Small intestine (tissue), 7 donors: ENCODE measurements around the gene VPS8. TPM values are rescaled to one million over a fixed set of nuclear protein-coding genes. Genes with fewer than 3 reads are reported as not detected.
"Not testable (repeated sequence)": the region's sequence is repeated elsewhere in the genome, so short reads cannot be mapped to it uniquely, and the experiment has no call there.

Source experiments
- DNase-seq, 2 donors: peaks; one replicate each; pipeline versions ENCODE4 v3.0.0 to v3.0.0-alpha.2; 2013
- FAIRE-seq: peaks from 2 replicates; lab custom pipeline; 2012; peaks lifted over from hg19 to GRCh38; lab: Jason Lieb, UNC
- H3K27ac ChIP-seq, 3 donors: one replicate each; pipeline ENCODE4 v1.5.1; 2013; ENCODE audit warnings: low read length in 2 of 3, mild to moderate bottlenecking in 2 of 3, control low read depth in 1 of 3, inconsistent platforms in 1 of 3, low read depth in 1 of 3, moderate library complexity in 1 of 3
- H3K27me3 ChIP-seq, 3 donors: one replicate each; pipeline ENCODE4 v1.6.1; 2013; ENCODE audit warnings: low read length in 3 of 3, inconsistent platforms in 1 of 3; ENCODE audit not compliant: control insufficient read depth in 3 of 3, insufficient read depth in 3 of 3
- H3K36me3 ChIP-seq, 3 donors: one replicate each; pipeline ENCODE4 v1.6.1; 2013; ENCODE audit warnings: low read length in 3 of 3, inconsistent platforms in 1 of 3, low read depth in 1 of 3, mild to moderate bottlenecking in 1 of 3, moderate library complexity in 1 of 3; ENCODE audit not compliant: control insufficient read depth in 3 of 3, insufficient read depth in 2 of 3
- H3K4me1 ChIP-seq, 3 donors: one replicate each; pipeline ENCODE4 v1.6.1; 2013; ENCODE audit warnings: low read length in 2 of 3, inconsistent platforms in 1 of 3, low read depth in 1 of 3, mild to moderate bottlenecking in 1 of 3, moderate library complexity in 1 of 3; ENCODE audit not compliant: control insufficient read depth in 3 of 3, insufficient read depth in 2 of 3
- H3K4me3 ChIP-seq, 3 donors: one replicate each; pipeline ENCODE4 v1.5.1; 2013; ENCODE audit warnings: low read length in 3 of 3, control low read depth in 1 of 3, inconsistent platforms in 1 of 3, low read depth in 1 of 3, mild to moderate bottlenecking in 1 of 3, moderate library complexity in 1 of 3
- H3K9me3 ChIP-seq, 2 donors: one replicate each; pipeline ENCODE4 v1.6.1; 2013; ENCODE audit warnings: low read depth in 1 of 2, low read length in 1 of 2; ENCODE audit not compliant: control insufficient read depth in 2 of 2, insufficient read depth in 1 of 2
- WGBS, 3 donors: extraction: QIAGEN DNeasy Blood & Tissue Kit; methylation state at CpG; one replicate each; pipeline ENCODE4 v1.1.7; 2013; 5-methylcytosine and 5-hydroxymethylcytosine counted together
- polyA plus RNA-seq, 4 donors: library from polyadenylated mRNA; stranded (reverse) in 3 of 4; unstranded in 1 of 4; fragments of 200-250 nt in 3 of 4; fragments of 120-200 nt in 1 of 4; gene quantifications; one replicate each; pipeline versions ENCODE4 v1.2.1 to v1.2.3, GENCODE V29; 2013
- donor health status: healthy with polysubstance abuse.
- donor health status: control.
- donor health status: control.
- donor health status: Bipolar disorder and iron deficiency.
- donor health status: healthy.

VPS8 gene
- polyA plus RNA-seq, 4 donors = 7.8 to 32.5 (median 9.2) TPM

DNA sequence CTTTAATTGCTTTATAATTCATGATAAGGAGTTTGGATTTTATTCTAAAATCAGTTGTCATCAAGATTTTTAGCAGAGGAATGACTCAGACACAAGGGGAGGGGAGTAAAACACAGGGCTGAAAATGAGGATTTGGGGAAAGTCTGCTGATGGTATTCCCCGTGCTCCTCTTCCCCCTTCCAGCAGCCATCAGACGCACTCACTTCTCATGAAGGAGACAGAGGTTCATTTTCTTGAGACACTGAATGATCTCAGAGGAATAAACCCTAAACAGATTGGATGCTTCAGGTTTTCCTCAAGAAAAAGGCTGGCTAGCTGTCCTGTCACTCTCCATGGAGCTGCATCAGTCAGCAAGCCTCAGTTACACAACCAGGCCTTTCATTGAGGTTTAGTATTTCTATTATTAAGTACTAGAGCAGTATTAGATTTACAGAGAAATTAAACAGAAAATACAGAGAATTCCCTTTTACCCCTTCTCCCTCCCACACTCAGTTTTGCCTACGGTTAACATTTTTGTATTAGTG is 174.5 kb downstream of the VPS8 start:
- FAIRE-seq = no peak
- 87 to 95% (median 94%) methylated on average over 3 of the region's 3 CpGs for WGBS, 3 donors

DNA sequence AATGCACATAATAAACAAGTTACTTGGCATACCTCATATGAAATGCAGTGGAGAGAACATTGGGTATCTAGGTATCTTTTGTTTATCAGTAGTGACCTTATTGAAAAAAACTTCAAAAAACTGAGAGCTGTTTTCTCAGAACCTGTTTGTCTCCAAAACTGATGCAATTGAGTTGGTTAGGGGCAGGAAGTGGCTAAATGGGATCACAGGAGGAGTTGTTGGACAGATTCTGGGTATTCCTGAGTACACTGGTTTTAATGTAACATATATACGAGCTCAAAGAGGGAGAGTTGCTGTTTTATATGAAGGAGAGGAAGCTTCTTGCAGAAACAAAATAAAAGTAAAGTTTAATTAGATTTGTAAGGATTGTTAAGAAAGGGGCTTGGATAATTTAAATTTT is 181.4 kb downstream of the VPS8 start:
- WGBS, 3 donors = 97 to 100% (median 98%) methylated on average over 1 of the region's 1 CpG
- Histone ChIP-seq H3K36me3 (peaks cover 2 to 18% (median 15%) of the 10 kb centered on the region in 3 donors), H3K27me3 (no peaks in the 10 kb centered on the region), H3K4me1 (no peaks in the 10 kb centered on the region), H3K27ac (no peak overlapping the region), H3K9me3 (no peaks in the 10 kb centered on the region), H3K4me3 (no peak overlapping the region)
- DNase-seq = no peak
- no peak for FAIRE-seq

More for the DNA sequence above, 174.5 kb downstream of the VPS8 start:
- no peak overlapping the region for H3K27ac ChIP-seq
- DNase-seq = no peak
- H3K4me1 ChIP-seq = no peaks in the 10 kb centered on the region
- no peak overlapping the region for H3K4me3 ChIP-seq
- no peaks in the 10 kb centered on the region for H3K27me3 ChIP-seq
- no peaks in the 10 kb centered on the region for H3K9me3 ChIP-seq
- H3K36me3 ChIP-seq = peaks cover 0 to 14% (median 0%) of the 10 kb centered on the region in 3 donors

DNA sequence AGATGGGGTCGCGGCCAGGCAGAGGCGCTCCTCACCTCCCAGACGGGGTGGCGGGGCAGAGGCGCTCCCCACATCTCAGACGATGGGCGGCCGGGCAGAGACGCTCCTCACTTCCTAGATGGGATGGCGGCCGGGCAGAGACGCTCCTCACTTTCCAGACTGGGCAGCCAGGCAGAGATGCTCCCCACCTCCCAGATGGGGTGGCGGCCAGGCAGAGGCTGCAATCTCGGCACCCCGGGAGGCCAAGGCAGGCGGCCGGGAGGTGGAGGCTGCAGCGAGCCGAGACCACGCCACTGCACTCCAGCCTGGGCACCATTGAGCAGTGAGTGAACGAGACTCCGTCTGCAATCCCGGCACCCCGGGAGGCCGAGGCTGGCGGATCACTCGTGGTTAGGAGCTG is 191.9 kb downstream of the VPS8 start:
- not testable (repeated sequence) for DNase-seq, H3K4me1 ChIP-seq, H3K4me3 ChIP-seq, FAIRE-seq, H3K27ac ChIP-seq, H3K27me3 ChIP-seq, H3K9me3 ChIP-seq
- 96 to 100% (median 96%) methylated on average over 8 to 28 of the region's 28 CpGs for WGBS, 3 donors
- H3K36me3 ChIP-seq = peaks cover 2 to 11% (median 7%) of the 10 kb centered on the region in 3 donors

DNA sequence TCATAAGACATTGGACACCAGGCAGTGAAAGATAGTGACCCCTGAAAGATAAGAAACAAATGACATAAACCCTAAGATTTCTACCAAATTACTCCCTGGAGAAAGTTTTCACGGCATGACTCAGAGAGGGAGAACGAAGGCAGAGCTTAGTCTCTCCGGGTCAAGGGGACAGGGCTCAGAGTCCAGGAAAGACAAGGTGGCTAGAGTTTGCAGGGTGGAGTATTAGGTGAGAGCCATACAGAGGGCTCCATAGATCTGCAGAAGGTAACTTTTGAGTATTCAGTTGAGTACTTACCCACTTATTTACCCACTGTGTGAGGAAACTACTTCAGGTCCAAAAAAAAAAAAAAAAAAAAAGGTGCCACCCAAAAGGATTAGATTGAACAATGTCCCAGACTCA is 197.7 kb downstream of the VPS8 start:
- no peaks in the 10 kb centered on the region for H3K4me1 ChIP-seq
- 79 to 94% (median 94%) methylated on average over 3 of the region's 3 CpGs for WGBS, 3 donors
- no peak overlapping the region for H3K4me3 ChIP-seq
- no peaks in the 10 kb centered on the region for H3K27me3 ChIP-seq
- DNase-seq = peak in 1 of 2 donors; percentile 36
- no peak overlapping the region for H3K27ac ChIP-seq
- FAIRE-seq = no peak
- peaks cover 0 to 16% of the 10 kb centered on the region in 2 donors for H3K9me3 ChIP-seq
- peaks cover 0 to 14% (median 0%) of the 10 kb centered on the region in 3 donors for H3K36me3 ChIP-seq

DNA sequence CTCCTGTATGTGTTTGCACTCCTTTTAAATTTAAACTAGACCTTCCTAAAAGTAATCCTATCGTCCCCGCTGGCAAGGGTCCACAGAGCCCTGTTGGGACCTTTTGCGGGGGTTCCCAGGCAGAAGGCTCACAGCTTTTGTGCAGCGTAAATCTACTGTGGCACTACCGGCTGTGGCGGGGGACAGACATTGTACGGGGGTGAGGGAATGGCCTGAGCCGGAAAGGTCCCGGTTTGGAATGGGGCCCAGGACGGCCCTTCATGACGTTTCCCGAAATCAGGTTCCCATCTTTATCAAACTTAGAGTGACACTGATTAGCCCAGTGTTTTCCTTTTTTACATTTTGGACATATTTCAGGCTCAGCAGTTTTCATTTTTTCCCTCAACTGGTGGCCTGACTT is 205.6 kb downstream of the VPS8 start:
- 82 to 97% (median 92%) methylated on average over 12 of the region's 12 CpGs for WGBS, 3 donors
- not testable (repeated sequence) for H3K27me3 ChIP-seq

DNA sequence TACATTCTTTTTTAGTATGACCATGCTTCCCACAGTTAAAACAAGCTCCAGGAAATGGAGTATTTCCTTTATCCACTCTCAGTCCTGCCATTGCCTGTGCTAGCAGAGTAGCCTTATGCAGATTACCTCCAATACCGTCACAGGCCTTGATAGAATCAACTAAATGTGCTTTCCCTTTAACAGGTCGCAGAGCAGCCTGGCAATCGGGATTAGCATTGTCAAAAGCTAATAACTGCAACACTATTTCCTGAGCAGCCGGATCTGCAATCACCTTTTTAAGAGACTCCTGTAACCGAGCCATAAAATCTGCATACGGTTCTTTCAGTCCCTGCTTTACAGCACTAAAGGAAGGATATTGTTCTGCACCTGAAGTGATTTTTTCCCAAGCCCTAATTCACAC is 206.0 kb downstream of the VPS8 start:
- DNase-seq, FAIRE-seq, H3K4me3 ChIP-seq, H3K27ac ChIP-seq, H3K27me3 ChIP-seq, H3K4me1 ChIP-seq: not testable (repeated sequence)
- H3K36me3 ChIP-seq = peaks cover 0 to 20% (median 5%) of the 10 kb centered on the region in 3 donors
- WGBS, 3 donors = 83 to 93% (median 92%) methylated on average over 6 of the region's 6 CpGs
- H3K9me3 ChIP-seq = peaks cover 0 to 23% of the 10 kb centered on the region in 2 donors

More for the DNA sequence above, 205.6 kb downstream of the VPS8 start:
- Histone ChIP-seq H3K36me3 (peaks cover 0 to 21% (median 5%) of the 10 kb centered on the region in 3 donors), H3K9me3 (peaks cover 0 to 23% of the 10 kb centered on the region in 2 donors)
- not testable (repeated sequence) for DNase-seq, H3K4me1 ChIP-seq, FAIRE-seq, H3K4me3 ChIP-seq, H3K27ac ChIP-seq

DNA sequence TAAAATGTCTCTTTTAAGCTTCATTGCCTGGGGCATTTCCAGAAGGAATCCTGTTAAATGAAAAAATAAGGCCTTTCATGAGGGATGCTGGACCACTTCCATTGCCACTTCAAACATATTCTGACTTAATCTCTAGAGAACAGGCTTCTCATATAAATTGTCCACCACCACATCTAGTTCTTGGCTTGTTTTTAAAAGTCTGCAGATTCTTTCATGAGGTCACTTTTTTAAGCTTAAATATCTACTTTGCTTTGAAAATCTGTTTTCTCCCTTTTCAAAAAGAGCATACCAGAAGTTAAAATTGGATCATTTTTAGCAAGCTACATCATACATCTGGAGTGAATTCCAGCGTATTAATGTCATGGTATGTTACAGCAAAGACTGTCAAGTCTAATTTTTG is 209.3 kb downstream of the VPS8 start:
- H3K27ac ChIP-seq = no peak overlapping the region
- 67 to 90% (median 83%) methylated on average over 1 of the region's 1 CpG for WGBS, 3 donors
- no peak for DNase-seq
- no peak overlapping the region for H3K4me3 ChIP-seq
- no peaks in the 10 kb centered on the region for H3K27me3 ChIP-seq
- H3K36me3 ChIP-seq = peaks cover 0 to 19% (median 9%) of the 10 kb centered on the region in 3 donors
- H3K4me1 ChIP-seq = no peaks in the 10 kb centered on the region
- no peak for FAIRE-seq
- peaks cover 0 to 23% of the 10 kb centered on the region in 2 donors for H3K9me3 ChIP-seq

DNA sequence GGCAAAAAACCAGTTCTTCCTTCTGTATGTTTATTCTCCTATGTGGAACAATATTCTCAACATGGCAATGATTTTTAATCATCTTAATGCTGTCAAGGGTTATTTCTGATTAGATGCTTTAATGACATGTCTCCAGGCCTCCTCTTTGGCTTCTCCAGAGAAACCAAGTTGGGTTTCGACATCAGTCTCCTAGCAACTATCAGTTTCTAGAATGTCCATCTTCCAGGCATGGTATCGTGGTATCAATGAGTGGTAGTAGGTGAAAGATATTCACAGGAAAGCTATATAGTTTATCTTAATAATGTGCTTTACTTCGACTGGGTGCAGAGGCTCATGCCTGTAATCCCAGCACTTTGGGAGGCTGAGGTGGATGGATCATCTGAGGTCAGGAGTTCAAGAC is 212.4 kb downstream of the VPS8 start:
- Histone ChIP-seq H3K4me3 (no peak overlapping the region), H3K9me3 (peaks cover 0 to 3% of the 10 kb centered on the region in 2 donors), H3K4me1 (no peaks in the 10 kb centered on the region), H3K27ac (no peak overlapping the region), H3K27me3 (no peaks in the 10 kb centered on the region), H3K36me3 (peaks cover 0 to 8% (median 7%) of the 10 kb centered on the region in 3 donors)
- no peak for FAIRE-seq
- DNase-seq = peak in 1 of 2 donors; percentile 2
- WGBS, 3 donors = 76 to 86% (median 82%) methylated on average over 3 of the region's 3 CpGs

DNA sequence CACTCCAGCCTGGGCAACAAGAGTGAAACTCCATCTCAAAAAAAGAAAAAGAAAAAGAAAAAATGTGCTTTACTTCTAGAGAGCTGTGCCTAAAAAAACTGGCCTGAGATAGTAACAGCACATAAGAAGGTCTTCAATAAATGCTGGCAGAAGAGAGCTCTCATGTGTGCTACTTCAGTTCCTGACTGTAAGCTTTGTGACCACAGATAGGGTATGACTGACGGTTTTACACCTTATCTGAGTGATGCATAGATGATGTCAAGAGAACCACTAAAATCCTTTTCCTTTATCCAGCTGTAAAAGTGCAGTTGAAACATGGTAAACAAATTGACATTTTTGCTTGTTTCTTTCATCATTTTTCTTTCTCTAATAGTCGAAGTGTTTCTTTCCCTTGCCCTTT is 213.0 kb downstream of the VPS8 start:
- Histone ChIP-seq H3K4me3 (no peak overlapping the region), H3K36me3 (peaks cover 0 to 8% (median 5%) of the 10 kb centered on the region in 3 donors), H3K4me1 (no peaks in the 10 kb centered on the region), H3K27ac (no peak overlapping the region), H3K27me3 (no peaks in the 10 kb centered on the region), H3K9me3 (no peaks in the 10 kb centered on the region)
- no peak for FAIRE-seq
- 76 to 78% (median 77%) methylated on average over 2 of the region's 2 CpGs for WGBS, 3 donors
- DNase-seq = no peak
